IMR-90 (cell line): ENCODE measurements around the gene STX2. TPM values are rescaled to one million over a fixed set of nuclear protein-coding genes. Genes with fewer than 3 reads are reported as not detected.

Source experiments
- ATAC-seq: fragments of 200-7000 bp; cut with Tn5 transposase; 2 replicates; pipeline ENCODE4 v1.9.1; 2020; ENCODE audit warnings: low read depth, mild to moderate bottlenecking, moderate library complexity
- BruUV-seq: library from RNA; stranded (reverse); fragments of 400-500 nt; replicated peaks from 2 replicates; lab custom pipeline; 2021; lab: Mats Ljungman, UMichigan
- CTCF ChIA-PET: fragments of 300-600 bp; formaldehyde crosslinking; extraction: SDS; loops from one replicate; lab custom pipeline; 2021; ENCODE audit warnings: antibody characterized with exemption; lab: Yijun Ruan, JAX
- POLR2A ChIA-PET: fragments of 300-600 bp; sonication (Branson Sonifier 250); formaldehyde crosslinking; loops from one replicate; lab custom pipeline; 2022; ENCODE audit warnings: antibody characterized with exemption; ENCODE audit not compliant: unreplicated experiment; lab: Charles Lee
- DNase-seq: peaks from one replicate; pipeline ENCODE4 v3.0.0; 2013
- H2AFZ ChIP-seq: replicated peaks from 2 replicates; pipeline ENCODE3; 2013; ENCODE audit warnings: low read length, mild to moderate bottlenecking; ENCODE audit not compliant: poor library complexity
- H2AK5ac ChIP-seq: 2 replicates; pipeline ENCODE4 v1.6.1; 2013; ENCODE audit warnings: low read depth, low read length, inconsistent platforms
- H2AK9ac ChIP-seq: replicated peaks from 2 replicates; pipeline ENCODE3; 2013; ENCODE audit warnings: mild to moderate bottlenecking, low read depth, low read length, moderate library complexity; ENCODE audit not compliant: poor library complexity
- H2BK120ac ChIP-seq: 2 replicates; pipeline ENCODE4 v1.6.1; 2013; ENCODE audit warnings: low read depth, low read length, inconsistent platforms
- H2BK15ac ChIP-seq: 3 replicates; pipeline ENCODE4 v1.6.1; 2013; ENCODE audit warnings: low read depth, low read length, inconsistent platforms
- H2BK20ac ChIP-seq: 2 replicates; pipeline ENCODE4 v1.6.1; 2013; ENCODE audit warnings: low read depth, mild to moderate bottlenecking, inconsistent platforms, low read length, moderate library complexity
- H2BK5ac ChIP-seq: 2 replicates; pipeline ENCODE4 v1.6.1; 2013; ENCODE audit warnings: mild to moderate bottlenecking, low read depth, low read length, inconsistent platforms; ENCODE audit not compliant: poor library complexity, severe bottlenecking
- H3K14ac ChIP-seq: replicated peaks from 2 replicates; pipeline ENCODE4 v1.6.1; 2013; ENCODE audit warnings: low read depth, low read length, inconsistent platforms
- H3K18ac ChIP-seq: 2 replicates; pipeline ENCODE4 v1.6.1; 2013; ENCODE audit warnings: low read depth, low read length, control low read depth
- H3K23ac ChIP-seq: 2 replicates; pipeline ENCODE4 v1.6.1; 2013; ENCODE audit warnings: low read depth, low read length, inconsistent platforms
- H3K27ac ChIP-seq: 2 replicates; pipeline ENCODE4 v1.5.1; 2013; ENCODE audit warnings: mild to moderate bottlenecking, control low read depth, low read length; ENCODE audit not compliant: insufficient read depth
- H3K27me3 ChIP-seq: 2 replicates; pipeline ENCODE4 v1.6.1; 2013; ENCODE audit warnings: low read length; ENCODE audit not compliant: control insufficient read depth, insufficient read depth
- H3K36me3 ChIP-seq: 2 replicates; pipeline ENCODE4 v1.6.1; 2013; ENCODE audit warnings: low read length, mixed read lengths; ENCODE audit not compliant: control insufficient read depth, insufficient read depth
- H3K4ac ChIP-seq: 2 replicates; pipeline ENCODE4 v1.6.1; 2013; ENCODE audit warnings: low read depth, low read length, inconsistent platforms
- H3K4me1 ChIP-seq: 2 replicates; pipeline ENCODE4 v1.6.1; 2013; ENCODE audit warnings: low read length, mixed read lengths; ENCODE audit not compliant: control insufficient read depth, insufficient read depth
- H3K4me2 ChIP-seq: 2 replicates; pipeline ENCODE4 v1.6.1; 2013; ENCODE audit warnings: low read depth, mild to moderate bottlenecking, control low read depth, low read length, moderate library complexity
- H3K4me3 ChIP-seq: 2 replicates; pipeline ENCODE4 v1.5.1; 2013; ENCODE audit warnings: low read depth, mild to moderate bottlenecking, control low read depth, low read length, moderate library complexity; ENCODE audit not compliant: insufficient read depth
- H3K56ac ChIP-seq: 2 replicates; pipeline ENCODE4 v1.6.1; 2013; ENCODE audit warnings: low read length, inconsistent platforms; ENCODE audit not compliant: insufficient read depth; ENCODE audit errors: extremely low read depth
- H3K79me1 ChIP-seq, 2 experiments: 2 replicates each; pipeline ENCODE4 v1.6.1; 2013; ENCODE audit warnings: low read length in 2 of 2, inconsistent platforms in 1 of 2, low read depth in 1 of 2
- H3K9ac ChIP-seq: 2 replicates; pipeline ENCODE4 v1.6.1; 2013; ENCODE audit warnings: low read depth, low read length, control low read depth
- H3K9me1 ChIP-seq: 2 replicates; pipeline ENCODE4 v1.6.1; 2013; ENCODE audit warnings: low read length, inconsistent platforms; ENCODE audit not compliant: insufficient read depth
- H3K9me3 ChIP-seq: 2 replicates; pipeline ENCODE4 v1.6.1; 2013; ENCODE audit warnings: low read length; ENCODE audit not compliant: control insufficient read depth, insufficient read depth
- H4K20me1 ChIP-seq: 2 replicates; pipeline ENCODE4 v1.6.1; 2013; ENCODE audit warnings: low read length, inconsistent platforms; ENCODE audit not compliant: insufficient read depth
- H4K5ac ChIP-seq: 2 replicates; pipeline ENCODE4 v1.6.1; 2013; ENCODE audit warnings: mild to moderate bottlenecking, low read depth, low read length, control low read depth
- H4K8ac ChIP-seq, 2 experiments: 2 replicates each; pipeline ENCODE4 v1.6.1; 2013; ENCODE audit warnings: low read depth in 2 of 2, low read length in 2 of 2, control low read depth in 1 of 2, inconsistent platforms in 1 of 2
- H4K91ac ChIP-seq: 2 replicates; pipeline ENCODE4 v1.6.1; 2013; ENCODE audit warnings: low read depth, low read length, inconsistent platforms; ENCODE audit not compliant: insufficient read depth
- BHLHE40 ChIP-seq: fragments of 150-350 bp; IDR thresholded peaks from 2 replicates; pipeline ENCODE4 v1.6.1; 2016; ENCODE audit warnings: mild to moderate bottlenecking, low read depth, low read length
- CEBPB ChIP-seq: IDR thresholded peaks from 2 replicates; pipeline ENCODE4 v1.6.1; 2012; ENCODE audit warnings: low read depth, low read length, improper control_type of control experiment
- CHD1 ChIP-seq: IDR thresholded peaks from 2 replicates; pipeline ENCODE4 v1.6.1; 2012; ENCODE audit warnings: low read depth, low read length, improper control_type of control experiment
- CTCF ChIP-seq: conservative IDR thresholded peaks from 2 replicates; pipeline ENCODE4 v1.5.1; 2012; ENCODE audit warnings: mild to moderate bottlenecking, low read depth, low read length, improper control_type of control experiment
- ELK1 ChIP-seq: fragments of 150-350 bp; IDR thresholded peaks from 2 replicates; pipeline ENCODE4 v1.6.1; 2016; ENCODE audit warnings: low read depth, mild to moderate bottlenecking, low read length, moderate library complexity, borderline replicate concordance
- FOS ChIP-seq: fragments of 150-350 bp; IDR thresholded peaks from 2 replicates; pipeline ENCODE4 v1.6.1; 2016; ENCODE audit warnings: low read depth, low read length
- MAFK ChIP-seq: IDR thresholded peaks from 2 replicates; pipeline ENCODE4 v1.6.1; 2012; ENCODE audit warnings: low read depth, low read length, improper control_type of control experiment
- MAZ ChIP-seq: IDR thresholded peaks from 2 replicates; pipeline ENCODE4 v1.6.1; 2012; ENCODE audit warnings: low read depth, mild to moderate bottlenecking, low read length, improper control_type of control experiment, moderate library complexity, borderline replicate concordance
- MXI1 ChIP-seq: IDR thresholded peaks from 2 replicates; pipeline ENCODE4 v1.6.1; 2012; ENCODE audit warnings: low read depth, mild to moderate bottlenecking, low read length, moderate library complexity, borderline replicate concordance
- NFE2L2 ChIP-seq: fragments of 150-350 bp; IDR thresholded peaks from 2 replicates; pipeline ENCODE4 v1.6.1; 2016; ENCODE audit warnings: low read depth, mild to moderate bottlenecking, low read length
- POLR2A ChIP-seq: IDR thresholded peaks from 2 replicates; pipeline ENCODE4 v1.6.1; 2012; ENCODE audit warnings: mild to moderate bottlenecking, low read depth, low read length
- RAD21 ChIP-seq: IDR thresholded peaks from 2 replicates; pipeline ENCODE4 v1.6.1; 2012; ENCODE audit warnings: low read length, improper control_type of control experiment
- RFX5 ChIP-seq: IDR thresholded peaks from 2 replicates; pipeline ENCODE4 v1.8.0; 2012; ENCODE audit warnings: low read depth, mild to moderate bottlenecking, low read length, moderate library complexity
- SMC3 ChIP-seq: fragments of 150-350 bp; IDR thresholded peaks from 2 replicates; pipeline ENCODE4 v1.6.1; 2016; ENCODE audit warnings: low read depth, mild to moderate bottlenecking, antibody characterized with exemption, low read length, moderate library complexity
- USF2 ChIP-seq: fragments of 150-350 bp; IDR thresholded peaks from 2 replicates; pipeline ENCODE4 v1.6.1; 2017; ENCODE audit warnings: mild to moderate bottlenecking, antibody characterized with exemption, low read length, low read depth
- WGBS, 2 experiments: methylation state at CpG; one replicate each; pipeline versions ENCODE4 v1.1.5 to v1.1.7; 2013; ENCODE audit warnings: missing lambda C conversion rate in 2 of 2; ENCODE audit not compliant: insufficient read length in 1 of 2; ENCODE audit errors: extremely low coverage in 2 of 2; 5-methylcytosine and 5-hydroxymethylcytosine counted together
- dilution Hi-C: fragments of 300-500 bp; cut with HindIII; formaldehyde crosslinking; loops from one replicate; pipeline ENCODE4 v1.14.3; 2018; ENCODE audit warnings: low sequenced_read_pairs; ENCODE audit not compliant: unreplicated experiment
- in situ Hi-C: fragments of 300-500 bp; cut with MboI; formaldehyde crosslinking; loops from 3 replicates; pipeline ENCODE4 v1.14.3; 2019; ENCODE audit warnings: low sequenced_read_pairs, inconsistent platforms, mixed read lengths
- intact Hi-C: fragments of 100-400 bp; cut with micrococcal nuclease; formaldehyde crosslinking; loops from 2 replicates; pipeline ENCODE4 v1.10.0; 2022
- polyA plus RNA-seq, 3 experiments: library from polyadenylated mRNA; depleted of rRNA; stranded (reverse); fragments of >200 nt; gene quantifications; 2 replicates each; pipeline ENCODE4 v1.2.3, GENCODE V29; 2012; ENCODE audit warnings: low replicate concordance in 1 of 3
- total RNA-seq: library from RNA; depleted of rRNA; stranded (reverse); fragments of >200 nt; gene quantifications from 2 replicates; pipeline ENCODE4 v1.2.3, GENCODE V29; 2012

Gene STX2
- total and polyA plus RNA-seq, 2 of the 4 experiments (the other 2 are of a cell fraction), result 26.9 to 32.5 TPM

- Histone ChIP-seq H3K9me3 (no peaks in the 10 kb centered on the region), H3K36me3 (peaks cover 13% of the 10 kb centered on the region), H3K14ac (no peak overlapping the region), H3K4me2 (no peak overlapping the region), H2AK5ac (no peak overlapping the region), H3K4ac (no peak overlapping the region), H2BK15ac (no peak overlapping the region), H2BK20ac (no peak overlapping the region), H2AFZ (no peak overlapping the region), H3K9ac (no peak overlapping the region), H3K56ac (no peak overlapping the region), H2AK9ac (peak overlapping the region; percentile 67), H3K4me3 (no peak overlapping the region), H3K4me1 (no peaks in the 10 kb centered on the region), H3K27ac (no peak overlapping the region), H3K27me3 (no peaks in the 10 kb centered on the region), H4K20me1 (peaks cover 22% of the 10 kb centered on the region), H3K18ac (no peak overlapping the region), H3K23ac (no peak overlapping the region), H2BK120ac (no peak overlapping the region), H4K91ac (no peak overlapping the region), H3K9me1 (peaks cover 6% of the 10 kb centered on the region; the same call in 1 of the 2 replicates), H2BK5ac (no peak overlapping the region), H4K5ac (no peak overlapping the region), H4K8ac (no peak overlapping the region), H3K79me1 (peaks cover 7 to 18% of the 10 kb centered on the region in 2 experiments; a peak in 2 of 4 replicates)
- no peak for DNase-seq
- BruUV-seq, result no TSS peak
- no peak for TF ChIP-seq RAD21
- no peak for TF ChIP-seq CEBPB
- no peak for TF ChIP-seq RFX5
- no peak for TF ChIP-seq FOS
- no peak for TF ChIP-seq ELK1
- TF ChIP-seq POLR2A, result no peak
- TF ChIP-seq BHLHE40, result no peak
- no peak for TF ChIP-seq MAFK
- no peak for TF ChIP-seq CTCF
- TF ChIP-seq MAZ, result no peak
- TF ChIP-seq NFE2L2, result no peak
- TF ChIP-seq MXI1, result no peak
- TF ChIP-seq USF2, result no peak
- TF ChIP-seq SMC3, result no peak
- TF ChIP-seq CHD1, result no peak
- 90% methylated on average over 8 of the region's 13 CpGs; no CpG with 5 or more reads in 1 of the 2 experiments for WGBS, 2 experiments
- CTCF ChIA-PET, result no interaction called here
- in situ Hi-C loops, result no loop called here
- intact Hi-C loops, result no loop called here
- POLR2A ChIA-PET, result no interaction called here
- no peak for ATAC-seq
- dilution Hi-C loops, result no loop called here
Measured at GRCh38 chr12:130879212-130879686, 40.2 kb upstream of the STX2 start.
